DND-41 (cell line): ENCODE results near the gene ERC1.

Experiments used
- EZH2 ChIP-seq: IDR thresholded peaks from 3 replicates; pipeline ENCODE4 v1.6.1; 2012; ENCODE audit warnings: borderline replicate concordance, low read depth, mild to moderate bottlenecking, moderate library complexity, low read length, inconsistent platforms; ENCODE audit not compliant: severe bottlenecking
- TF ChIP-seq, protein P1 (sequence below): IDR thresholded peaks from 2 replicates; pipeline ENCODE4 v1.5.1; 2012; ENCODE audit warnings: borderline replicate concordance, low read length, moderate library complexity, mild to moderate bottlenecking; ENCODE audit not compliant: poor library complexity, severe bottlenecking; ENCODE audit errors: extremely low read depth

DNA sequence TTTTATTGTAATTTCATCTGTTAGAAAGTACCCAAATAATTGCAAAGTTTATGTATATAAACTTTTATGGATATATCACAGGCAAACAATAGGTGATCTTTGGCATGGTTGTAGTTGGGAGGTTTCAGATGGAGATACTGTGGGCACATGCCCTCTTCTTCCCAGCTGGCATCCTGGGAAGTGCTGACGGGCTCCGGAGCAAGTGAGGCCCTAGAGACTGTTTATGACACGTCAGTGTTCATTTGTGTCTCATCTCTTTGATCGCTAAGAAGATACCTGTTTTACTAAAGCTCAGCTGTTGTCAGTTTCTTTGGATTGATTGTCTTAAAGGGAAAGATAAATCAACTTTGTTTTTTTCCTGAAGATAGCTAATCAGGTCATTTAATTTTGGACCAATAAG lies 315.8 kb downstream of the ERC1 start:
- TF ChIP-seq, protein P1, sequence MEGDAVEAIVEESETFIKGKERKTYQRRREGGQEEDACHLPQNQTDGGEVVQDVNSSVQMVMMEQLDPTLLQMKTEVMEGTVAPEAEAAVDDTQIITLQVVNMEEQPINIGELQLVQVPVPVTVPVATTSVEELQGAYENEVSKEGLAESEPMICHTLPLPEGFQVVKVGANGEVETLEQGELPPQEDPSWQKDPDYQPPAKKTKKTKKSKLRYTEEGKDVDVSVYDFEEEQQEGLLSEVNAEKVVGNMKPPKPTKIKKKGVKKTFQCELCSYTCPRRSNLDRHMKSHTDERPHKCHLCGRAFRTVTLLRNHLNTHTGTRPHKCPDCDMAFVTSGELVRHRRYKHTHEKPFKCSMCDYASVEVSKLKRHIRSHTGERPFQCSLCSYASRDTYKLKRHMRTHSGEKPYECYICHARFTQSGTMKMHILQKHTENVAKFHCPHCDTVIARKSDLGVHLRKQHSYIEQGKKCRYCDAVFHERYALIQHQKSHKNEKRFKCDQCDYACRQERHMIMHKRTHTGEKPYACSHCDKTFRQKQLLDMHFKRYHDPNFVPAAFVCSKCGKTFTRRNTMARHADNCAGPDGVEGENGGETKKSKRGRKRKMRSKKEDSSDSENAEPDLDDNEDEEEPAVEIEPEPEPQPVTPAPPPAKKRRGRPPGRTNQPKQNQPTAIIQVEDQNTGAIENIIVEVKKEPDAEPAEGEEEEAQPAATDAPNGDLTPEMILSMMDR, result no peak
- TF ChIP-seq EZH2, result no peak
